OCI-LY7 (cell line): ENCODE results near the gene HS3ST5. TPM values are rescaled to one million over a fixed set of nuclear protein-coding genes. Genes with fewer than 3 reads are reported as not detected.

Experiments used
- BruUV-seq: library from RNA; stranded (reverse); fragments of 400-500 nt; replicated peaks from 2 replicates; lab custom pipeline; 2021; lab: Mats Ljungman, UMichigan
- CTCF ChIA-PET: fragments of 300-600 bp; sonication (Branson Sonifier 250); formaldehyde crosslinking; loops from one replicate; lab custom pipeline; 2022; ENCODE audit warnings: antibody characterized with exemption; ENCODE audit not compliant: unreplicated experiment; lab: Charles Lee
- POLR2A ChIA-PET: fragments of 300-600 bp; sonication (Branson Sonifier 250); formaldehyde crosslinking; loops from one replicate; lab custom pipeline; 2022; ENCODE audit warnings: antibody characterized with exemption; lab: Charles Lee
- DNase-seq: peaks from one replicate; pipeline ENCODE4 v3.0.0-alpha.2; 2015; ENCODE audit warnings: low spot score
- H2AFZ ChIP-seq: fragments of 200-600 bp; sonication (generic), shearing (Covaris generic); 2 replicates; pipeline ENCODE4 v1.6.1; 2014; ENCODE audit warnings: mild to moderate bottlenecking, antibody characterized with exemption, low read length, moderate library complexity
- H3K27ac ChIP-seq: fragments of 200-600 bp; sonication (generic); 2 replicates; pipeline ENCODE4 v1.5.1; 2014; ENCODE audit warnings: mixed run types, low read depth, mild to moderate bottlenecking, moderate library complexity, low read length, inconsistent platforms; ENCODE audit not compliant: poor library complexity, severe bottlenecking
- H3K36me3 ChIP-seq: fragments of 200-600 bp; sonication (generic); 2 replicates; pipeline ENCODE4 v1.6.1; 2014; ENCODE audit warnings: mild to moderate bottlenecking, antibody characterized with exemption, low read length, moderate library complexity, mixed read lengths; ENCODE audit not compliant: insufficient read depth
- H3K4me1 ChIP-seq: fragments of 200-600 bp; sonication (generic); 2 replicates; pipeline ENCODE4 v1.5.1; 2014; ENCODE audit warnings: mild to moderate bottlenecking, low read length; ENCODE audit not compliant: insufficient read depth, poor library complexity, severe bottlenecking
- H3K4me2 ChIP-seq: fragments of 200-600 bp; sonication (generic); 2 replicates; pipeline ENCODE4 v1.6.1; 2014; ENCODE audit warnings: mild to moderate bottlenecking, low read length
- H3K4me3 ChIP-seq: fragments of 200-600 bp; sonication (generic); 2 replicates; pipeline ENCODE4 v1.5.1; 2014; ENCODE audit warnings: mild to moderate bottlenecking, low read depth, low read length; ENCODE audit not compliant: poor library complexity, severe bottlenecking
- H3K79me2 ChIP-seq: fragments of 200-600 bp; sonication (generic); 2 replicates; pipeline ENCODE4 v1.6.1; 2016; ENCODE audit warnings: low read depth, mild to moderate bottlenecking, low read length, moderate library complexity, mixed read lengths; ENCODE audit not compliant: insufficient read depth
- H3K9me2 ChIP-seq: fragments of 200-600 bp; sonication (generic); 2 replicates; pipeline ENCODE4 v1.6.1; 2016; ENCODE audit warnings: mild to moderate bottlenecking, low read length, mixed read lengths; ENCODE audit not compliant: insufficient read depth
- H3K9me3 ChIP-seq: fragments of 200-600 bp; sonication (generic); 2 replicates; pipeline ENCODE4 v1.6.1; 2014; ENCODE audit warnings: mild to moderate bottlenecking, mixed run types, low read length, mixed read lengths
- H4K20me1 ChIP-seq: fragments of 200-600 bp; sonication (generic); 2 replicates; pipeline ENCODE4 v1.6.1; 2014; ENCODE audit warnings: mild to moderate bottlenecking, antibody characterized with exemption, low read length, moderate library complexity, mixed read lengths; ENCODE audit not compliant: insufficient read depth
- CTCF ChIP-seq: fragments of 200-600 bp; sonication (generic); conservative IDR thresholded peaks from 2 replicates; pipeline ENCODE4 v1.5.1; 2014; ENCODE audit warnings: mild to moderate bottlenecking, antibody characterized with exemption, low read length, moderate library complexity, mixed read lengths
- EZH2phosphoT487 ChIP-seq: fragments of 200-600 bp; sonication (generic); IDR thresholded peaks from 2 replicates; pipeline ENCODE4 v1.6.1; 2018; ENCODE audit warnings: low read depth, borderline replicate concordance, mild to moderate bottlenecking, mixed run types, antibody characterized with exemption, low read length, moderate library complexity, mixed read lengths
- intact Hi-C: fragments of 100-400 bp; cut with micrococcal nuclease; formaldehyde crosslinking; loops from one replicate; pipeline ENCODE4 v1.10.0; 2022; ENCODE audit not compliant: unreplicated experiment
- total RNA-seq, 2 experiments: library from RNA; depleted of rRNA in 1 of 2; stranded (reverse); fragments of >200 nt in 1 of 2; shearing (Covaris generic) in 1 of 2; gene quantifications; 2 replicates each; pipeline ENCODE4 v1.2.3, GENCODE V29; 2014 to 2022

Gene HS3ST5
- total RNA-seq, 2 experiments from 2014 or later: not detected

DNA sequence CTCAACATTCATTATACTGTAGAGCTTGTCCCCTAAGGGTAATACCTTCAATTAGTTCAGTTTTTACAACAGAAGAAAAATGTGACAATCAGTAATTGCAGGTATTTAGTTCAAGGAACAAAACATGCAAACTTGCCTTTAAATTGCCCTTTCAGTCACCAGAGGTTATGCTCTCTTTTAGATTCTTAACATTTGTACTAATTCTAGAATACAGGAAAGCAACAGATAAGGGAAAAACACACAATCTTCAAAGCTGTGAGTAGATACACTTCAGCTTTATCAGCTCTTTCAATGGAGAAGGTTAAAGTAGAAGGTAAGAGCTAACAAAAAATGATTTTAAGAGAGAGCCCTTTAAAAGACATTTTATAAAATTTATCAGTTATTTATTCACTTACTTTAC lies 173.1 kb downstream of the HS3ST5 start:
- ChIA-PET CTCF (no interaction called here), POLR2A (interaction anchor here (0.6 to 1.9 kb wide), 3 partner anchors 9 to 601 kb away, joined by 3 to 5 read pairs (median 4); no protein-coding TSS in a partner anchor)
- no peaks in the 10 kb centered on the region for H3K79me2 ChIP-seq

GRCh38 chr6:114167583-114168576 lies 174.9 kb downstream of the HS3ST5 start:
- ChIA-PET CTCF (no interaction called here), POLR2A (no interaction called here)
- intact Hi-C loops: no loop called here
- Histone ChIP-seq H2AFZ (no peak overlapping the region), H3K4me1 (no peaks in the 10 kb centered on the region), H3K4me3 (no peak overlapping the region), H3K4me2 (no peak overlapping the region), H3K79me2 (no peaks in the 10 kb centered on the region), H3K36me3 (no peaks in the 10 kb centered on the region), H3K9me2 (no peaks in the 10 kb centered on the region), H4K20me1 (no peaks in the 10 kb centered on the region), H3K27ac (no peak overlapping the region), H3K9me3 (no peaks in the 10 kb centered on the region)
- TF ChIP-seq EZH2phosphoT487 (no peak), CTCF (no peak)
- no peak for DNase-seq
- BruUV-seq: no TSS peak

More for the DNA sequence above, 173.1 kb downstream of the HS3ST5 start:
- H3K9me2 ChIP-seq: no peaks in the 10 kb centered on the region
- H3K4me3 ChIP-seq: no peak overlapping the region
- intact Hi-C loops: no loop called here
- TF ChIP-seq EZH2phosphoT487 (no peak), CTCF (no peak)
- H3K4me1 ChIP-seq: no peaks in the 10 kb centered on the region
- no peak overlapping the region for H3K27ac ChIP-seq
- no peaks in the 10 kb centered on the region for H4K20me1 ChIP-seq
- no peaks in the 10 kb centered on the region for H3K36me3 ChIP-seq
- H3K9me3 ChIP-seq: no peaks in the 10 kb centered on the region
- no peak overlapping the region for H3K4me2 ChIP-seq
- H2AFZ ChIP-seq: no peak overlapping the region
- no TSS peak for BruUV-seq
- no peak for DNase-seq

DNA sequence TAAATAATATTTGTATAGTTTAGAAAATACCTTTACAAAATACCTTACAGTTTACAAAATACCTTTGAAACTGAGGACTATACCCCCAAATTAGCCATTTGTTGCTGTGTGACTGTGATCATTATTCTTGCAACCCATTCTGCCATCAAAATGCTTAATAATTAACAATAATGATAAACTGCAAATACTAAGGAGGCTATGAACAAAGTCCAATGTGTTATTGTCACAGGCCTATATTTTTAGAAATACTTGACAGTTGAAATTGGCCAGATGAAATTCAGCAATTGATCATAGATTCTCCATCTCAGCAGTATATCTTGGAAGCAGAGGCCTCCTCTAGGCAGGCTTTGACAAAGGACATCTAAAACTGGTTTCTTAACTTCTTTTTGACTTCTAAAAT lies 178.6 kb downstream of the HS3ST5 start:
- TF ChIP-seq EZH2phosphoT487 (no peak), CTCF (no peak)
- CTCF ChIA-PET: no interaction called here
- Histone ChIP-seq H3K27ac (no peak overlapping the region), H3K9me2 (no peaks in the 10 kb centered on the region), H3K9me3 (no peaks in the 10 kb centered on the region), H3K4me3 (no peak overlapping the region), H3K4me1 (no peaks in the 10 kb centered on the region), H2AFZ (no peak overlapping the region), H3K4me2 (no peak overlapping the region), H4K20me1 (no peaks in the 10 kb centered on the region), H3K79me2 (no peaks in the 10 kb centered on the region), H3K36me3 (no peaks in the 10 kb centered on the region)
- no peak for DNase-seq
- BruUV-seq: no TSS peak
- POLR2A ChIA-PET: interaction anchor here (1.0 kb wide), 1 partner anchor 35 kb away, joined by 3 read pairs; no protein-coding TSS in a partner anchor
- intact Hi-C loops: no loop called here
